K562 (cell line): ENCODE measurements around the gene SMIM23. TPM values are rescaled to one million over a fixed set of nuclear protein-coding genes. Genes with fewer than 3 reads are reported as not detected.

Source experiments
- ATAC-seq: fragments of 200-7000 bp; cut with Tn5 transposase; 3 replicates; pipeline ENCODE4 v1.9.1; 2020; ENCODE audit warnings: moderate library complexity
- BruUV-seq: library from RNA; stranded (reverse); fragments of 400-500 nt; replicated peaks from 2 replicates; lab custom pipeline; 2021; lab: Mats Ljungman, UMichigan
- CTCF ChIA-PET: fragments of 300-600 bp; formaldehyde crosslinking; extraction: SDS; loops from one replicate; lab custom pipeline; 2021; ENCODE audit warnings: low intra/inter-chr PET ratio; lab: Yijun Ruan, JAX
- POLR2A ChIA-PET: fragments of 300-600, 350-650 bp; sonication (Branson Sonifier 250); formaldehyde crosslinking; extraction: SDS; loops from one replicate; lab custom pipeline; 2021; ENCODE audit warnings: antibody characterized with exemption, inconsistent platforms; lab: Yijun Ruan, JAX
- DNase-seq, 4 experiments: peaks; one replicate each; pipeline versions ENCODE4 v3.0.0 to v3.0.0-alpha.2; 2011 to 2018; ENCODE audit warnings: low spot score in 3 of 4, mixed read lengths in 3 of 4; ENCODE audit errors: extremely low read depth in 1 of 4
- FAIRE-seq: peaks from 2 replicates; lab custom pipeline; 2011; peaks lifted over from hg19 to GRCh38; lab: Jason Lieb, UNC
- H2AFZ ChIP-seq: 2 replicates; pipeline ENCODE4 v1.6.0; 2011; ENCODE audit warnings: low read depth, low read length, control low read depth, inconsistent platforms
- H3K27ac ChIP-seq: fragments of 200-600 bp; 3 replicates; pipeline ENCODE4 v1.8.0; 2011; ENCODE audit warnings: low read depth, mild to moderate bottlenecking, control low read depth, inconsistent platforms, low read length, moderate library complexity, mixed read lengths; ENCODE audit errors: extremely low read depth
- H3K27me3 ChIP-seq, 2 experiments: fragments of 300-600 bp in 1 of 2; 2 replicates in 1 of 2; 3 replicates in 1 of 2; pipeline versions ENCODE4 v1.6.0 to v1.8.0; 2011; ENCODE audit warnings: inconsistent platforms in 2 of 2, low read length in 2 of 2, mild to moderate bottlenecking in 1 of 2, mixed read lengths in 1 of 2, moderate library complexity in 1 of 2; ENCODE audit not compliant: control insufficient read depth in 2 of 2, insufficient read depth in 2 of 2
- H3K36me3 ChIP-seq: fragments of 300-600 bp; 3 replicates; pipeline ENCODE4 v1.8.0; 2011; ENCODE audit warnings: mild to moderate bottlenecking, low read length, inconsistent platforms; ENCODE audit not compliant: control insufficient read depth, insufficient read depth
- H3K4me1 ChIP-seq, 2 experiments: fragments of 200-600 bp in 1 of 2; replicated peaks in 1 of 2; 2 replicates in 1 of 2; 3 replicates in 1 of 2; pipeline versions ENCODE4 v1.5.1 to v1.8.0; 2011; ENCODE audit warnings: inconsistent platforms in 2 of 2, low read length in 2 of 2, mild to moderate bottlenecking in 1 of 2, mixed read lengths in 1 of 2, moderate library complexity in 1 of 2; ENCODE audit not compliant: control insufficient read depth in 2 of 2, insufficient read depth in 2 of 2
- H3K4me2 ChIP-seq: 2 replicates; pipeline ENCODE4 v1.6.1; 2011; ENCODE audit warnings: low read length, control low read depth, inconsistent platforms, mixed read lengths; ENCODE audit not compliant: insufficient read depth
- H3K4me3 ChIP-seq: fragments of 200-600 bp; sonication (generic), shearing (Covaris generic); 2 replicates; pipeline ENCODE4 v1.5.1; 2016; ENCODE audit warnings: control low read depth, inconsistent platforms
- H3K79me2 ChIP-seq: fragments of 200-600 bp; 3 replicates; pipeline ENCODE4 v1.8.0; 2011; ENCODE audit warnings: low read length, inconsistent platforms; ENCODE audit not compliant: control insufficient read depth, insufficient read depth
- H3K9ac ChIP-seq, 2 experiments: 2 replicates each; pipeline versions ENCODE4 v1.6.0 to v1.6.1; 2011; ENCODE audit warnings: low read depth in 2 of 2, low read length in 2 of 2, control low read depth in 1 of 2, inconsistent platforms in 1 of 2, mild to moderate bottlenecking in 1 of 2, mixed read lengths in 1 of 2; ENCODE audit not compliant: insufficient read depth in 1 of 2
- H3K9me1 ChIP-seq: one replicate; pipeline ENCODE4 v1.6.0; 2011; ENCODE audit warnings: inconsistent platforms, mild to moderate bottlenecking, low read length, moderate library complexity; ENCODE audit not compliant: control insufficient read depth, insufficient read depth
- H3K9me3 ChIP-seq: replicated peaks from 2 replicates; pipeline ENCODE4 v1.5.1; 2011; ENCODE audit warnings: low read depth, low read length, inconsistent platforms; ENCODE audit not compliant: control insufficient read depth, insufficient read depth
- H4K20me1 ChIP-seq: replicated peaks from 2 replicates; pipeline ENCODE4 v1.6.1; 2011; ENCODE audit warnings: low read length, inconsistent platforms, mixed read lengths; ENCODE audit not compliant: control insufficient read depth, insufficient read depth
- CHCHD3 ChIP-seq: fragments of 250-450 bp; sonication (Bioruptor Pico); IDR thresholded peaks from 2 replicates; pipeline ENCODE4 v2.1.2; 2022; ENCODE audit warnings: mild to moderate bottlenecking
- DDX20 ChIP-seq: fragments of 450-650 bp; IDR thresholded peaks from 2 replicates; pipeline ENCODE4 v1.6.1; 2016; ENCODE audit warnings: missing genetic modification characterization, low read depth, mild to moderate bottlenecking, missing compliant biosample characterization, moderate library complexity
- E2F5 ChIP-seq: sonication (generic); formaldehyde crosslinking; IDR thresholded peaks from 2 replicates; pipeline ENCODE4 v1.8.0; 2022; ENCODE audit warnings: mild to moderate bottlenecking, missing genetic modification reagents
- IFI16 ChIP-seq: fragments of 250-450 bp; sonication (Bioruptor Pico); IDR thresholded peaks from 2 replicates; pipeline ENCODE4 v2.1.2; 2022; ENCODE audit warnings: mild to moderate bottlenecking, inconsistent platforms
- MBD2 ChIP-seq: sonication (generic); IDR thresholded peaks from 2 replicates; pipeline ENCODE4 v1.6.1; 2016; ENCODE audit warnings: low read depth, borderline replicate concordance
- MYC ChIP-seq, 2 experiments: fragments of 250-450 bp in 1 of 2; sonication (Bioruptor Pico) in 1 of 2; IDR thresholded peaks; 2 replicates each; pipeline versions ENCODE4 v1.5.1 to v1.6.1; 2012 to 2021; ENCODE audit warnings: low read depth in 2 of 2, borderline replicate concordance in 1 of 2, improper control_type of control experiment in 1 of 2, low read length in 1 of 2, mild to moderate bottlenecking in 1 of 2, moderate library complexity in 1 of 2
- PREB ChIP-seq: sonication (generic); formaldehyde crosslinking; IDR thresholded peaks from 2 replicates; pipeline ENCODE4 v1.8.1; 2023; ENCODE audit warnings: mild to moderate bottlenecking, missing genetic modification reagents
- PTBP1 ChIP-seq: fragments of 200-400 bp; formaldehyde crosslinking; IDR thresholded peaks from 2 replicates; pipeline ENCODE4 v1.6.1; 2017; ENCODE audit warnings: low read depth, low read length
- SIX5 ChIP-seq, 2 experiments: IDR thresholded peaks; 2 replicates each; pipeline ENCODE4 v1.6.1; 2011; ENCODE audit warnings: low read length in 2 of 2, borderline replicate concordance in 1 of 2, low read depth in 1 of 2, mild to moderate bottlenecking in 1 of 2, moderate library complexity in 1 of 2; ENCODE audit not compliant: insufficient read depth in 1 of 2
- TCFL5 ChIP-seq: fragments of 250-450 bp; sonication (Bioruptor Pico); conservative IDR thresholded peaks from 2 replicates; pipeline ENCODE4 v1.6.1; 2021; ENCODE audit warnings: mild to moderate bottlenecking, moderate library complexity, matching md5 sums
- VEZF1 ChIP-seq: fragments of 200-800 bp; sonication (Bioruptor generic); IDR thresholded peaks from 2 replicates; pipeline ENCODE4 v1.6.1; 2017; ENCODE audit warnings: missing genetic modification characterization, missing compliant biosample characterization
- ZNF398 ChIP-seq: fragments of 250-450 bp; sonication (Bioruptor Pico); IDR thresholded peaks from 2 replicates; pipeline ENCODE4 v1.8.0; 2021; ENCODE audit warnings: moderate library complexity, mild to moderate bottlenecking, inconsistent platforms
- ZNF57 ChIP-seq: fragments of 450-650 bp; formaldehyde crosslinking; IDR thresholded peaks from 2 replicates; pipeline ENCODE4 v1.4.0; 2020; ENCODE audit warnings: mild to moderate bottlenecking, moderate library complexity
- WGBS: fragments of 100-300 bp; shearing (Covaris generic); methylation state at CpG from one replicate; pipeline ENCODE4 v1.1.6; 2016; ENCODE audit warnings: low coverage, mixed read lengths; ENCODE audit not compliant: insufficient coverage; ENCODE audit errors: missing lambda C conversion rate; 5-methylcytosine and 5-hydroxymethylcytosine counted together
- in situ Hi-C: fragments of 300-500 bp; cut with MboI; formaldehyde crosslinking; loops from 4 replicates; pipeline ENCODE4 v1.15.0; 2018; ENCODE audit warnings: inconsistent platforms, mixed read lengths
- intact Hi-C: fragments of 100-400 bp; cut with micrococcal nuclease; formaldehyde crosslinking; loops from 2 replicates; pipeline ENCODE4 v1.14.2; 2022
- polyA plus RNA-seq, 8 experiments: library from polyadenylated mRNA; depleted of rRNA in 4 of 8; stranded (reverse) in 5 of 8; unstranded in 3 of 8; fragments of >200 nt; fragmentation: Nextera tagmentation in 2 of 8; fragmentation: Illumina TruSeq in 1 of 8; extraction: Ambion mirVana in 2 of 8; extraction: Trizol in 1 of 8; gene quantifications; 2 replicates each; pipeline versions ENCODE4 v1.2.1 to v1.2.3, GENCODE V29; 2011 to 2014; ENCODE audit warnings: inconsistent platforms in 1 of 8, missing spikeins in 1 of 8
- total RNA-seq, 7 experiments: library from RNA; depleted of rRNA in 6 of 7; stranded (reverse); fragments of >200 nt in 6 of 7; fragmentation: Illumina TruSeq in 2 of 7; extraction: Trizol in 2 of 7; gene quantifications; 2 replicates each; pipeline versions ENCODE4 v1.2.1 to v1.2.3, GENCODE V29; 2011 to 2021; ENCODE audit warnings: low replicate concordance in 1 of 7

Gene SMIM23
- total and polyA plus RNA-seq, 9 of the 15 experiments (the other 6 are each of a cell fraction or from before 2014, with no cell fraction given) = not detected

GRCh38 chr5:171825051-171825450, 39.4 kb downstream of the SMIM23 start:
- 0% methylated on average over 3 of the region's 3 CpGs for WGBS
- FAIRE-seq (no peak), ATAC-seq (no peak), DNase-seq (no peak)
- BruUV-seq = no TSS peak
- Histone ChIP-seq H3K9me3 (no peaks in the 10 kb centered on the region), H3K27ac (no peak overlapping the region), H2AFZ (no peak overlapping the region), H3K4me3 (no peak overlapping the region), H3K79me2 (no peaks in the 10 kb centered on the region), H3K9ac (no peak overlapping the region), H3K9me1 (peaks cover 3% of the 10 kb centered on the region), H3K4me1 (no peaks in the 10 kb centered on the region), H3K36me3 (no peaks in the 10 kb centered on the region), H4K20me1 (no peaks in the 10 kb centered on the region), H3K27me3 (peaks cover 3 to 26% of the 10 kb centered on the region in 2 experiments; a peak in 4 of 5 replicates), H3K4me2 (no peak overlapping the region)
- CTCF ChIA-PET = no interaction called here
- intact Hi-C loops = no loop called here
- POLR2A ChIA-PET = no interaction called here
- TF ChIP-seq MBD2 = no peak
- no peak for TF ChIP-seq PREB
- TF ChIP-seq PTBP1 = no peak
- TF ChIP-seq SIX5 (IDR thresholded peaks at IDR 0.05; ENCODE audit: borderline replicate concordance in 1 of 2, insufficient read depth in 1 of 2, low read depth in 1 of 2, low read length in 2 of 2) = no peak
- TF ChIP-seq E2F5 (CRISPR knock-in tag) = no peak
- no peak for TF ChIP-seq CHCHD3 (CRISPR knock-in tag)
- no peak for TF ChIP-seq MYC (IDR thresholded peaks at IDR 0.05; ENCODE audit: low read depth, low read length)
- no peak for TF ChIP-seq MYC (CRISPR knock-in tag; IDR thresholded peaks at IDR 0.05; ENCODE audit: borderline replicate concordance, low read depth)
- TF ChIP-seq VEZF1 = no peak
- no peak for TF ChIP-seq DDX20 (tag)
- no peak for TF ChIP-seq ZNF57 (CRISPR knock-in tag)
- TF ChIP-seq IFI16 (CRISPR knock-in tag) = no peak
- TF ChIP-seq ZNF398 (CRISPR knock-in tag) = no peak
- TF ChIP-seq TCFL5 (CRISPR knock-in tag) = no peak
- in situ Hi-C loops = no loop called here
